ENCODE measurements around the gene GSAP. TPM values are rescaled to one million over a fixed set of nuclear protein-coding genes. Genes with fewer than 3 reads are reported as not detected.

GSAP gene
- total and polyA plus RNA-seq, 2 of the 4 experiments (the other 2 are of a cell fraction) = 1.6 to 1.8 TPM

DNA sequence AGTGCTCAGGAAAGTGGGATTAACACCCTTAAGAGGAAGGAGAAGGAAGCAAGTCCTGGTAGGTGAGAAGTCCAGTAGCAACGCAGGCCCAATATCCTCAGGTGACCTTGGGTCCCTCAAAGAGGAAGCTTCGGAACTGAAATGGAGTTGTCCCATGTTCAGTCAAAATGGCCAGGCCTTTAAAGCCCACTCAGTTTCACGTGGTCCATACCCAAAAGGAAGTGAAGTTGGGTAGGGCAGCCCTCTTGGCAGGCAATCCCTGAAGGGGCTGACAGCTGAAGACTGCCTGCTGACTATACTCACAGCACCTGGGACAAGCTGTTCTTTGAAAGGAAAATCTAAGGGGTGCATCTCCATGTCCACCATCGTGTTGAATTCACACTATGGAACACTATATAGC lies 3.0 kb downstream of the GSAP start:
- H3K4ac ChIP-seq (ENCODE audit: low read depth, low read length) = peak overlapping the region; percentile 25; the same call in 1 of the 2 replicates
- peak overlapping the region; percentile 75; the same call in 1 of the 2 replicates for H2BK20ac ChIP-seq (ENCODE audit: low read depth, low read length)
- no TSS peak for BruUV-seq (replicated peaks)
- no peak overlapping the region for H3K56ac ChIP-seq (ENCODE audit: extremely low read depth, insufficient read depth, low read length)
- peak overlapping the region; percentile 16; the same call in 1 of the 2 replicates for H3K18ac ChIP-seq (ENCODE audit: low read depth, low read length)
- WGBS, 2 experiments (ENCODE audit: extremely low coverage in 2 of 2, insufficient read length in 1 of 2) = 100% methylated on average over 1 of the region's 4 CpGs; no CpG with 5 or more reads in 1 of the 2 experiments
- H3K9me3 ChIP-seq (ENCODE audit: control insufficient read depth, insufficient read depth, low read length) = no peaks in the 10 kb centered on the region
- no peak overlapping the region for H3K4me2 ChIP-seq (ENCODE audit: low read depth, low read length)
- dilution Hi-C loops (cut with HindIII; ENCODE audit: low sequenced_read_pairs, unreplicated experiment) (no loop called here), intact Hi-C loops (cut with micrococcal nuclease) (loop anchor here (5.0 kb wide), 1 partner anchor 124 kb away; the partner anchor contains the start of gene PTPN12), in situ Hi-C loops (cut with MboI; ENCODE audit: low sequenced_read_pairs) (no loop called here)
- H3K9me1 ChIP-seq (ENCODE audit: insufficient read depth, low read length) = peaks cover 5% of the 10 kb centered on the region; the same call in 1 of the 2 replicates
- peak overlapping the region in 1 of 2 experiments; percentile 10; a peak in 2 of 4 replicates for H4K8ac ChIP-seq (ENCODE audit: low read depth in 2 of 2, low read length in 2 of 2)
- H2AK5ac ChIP-seq (ENCODE audit: low read depth, low read length) = peak overlapping the region; percentile 13; the same call in 1 of the 2 replicates
- no peaks in the 10 kb centered on the region for H4K20me1 ChIP-seq (ENCODE audit: insufficient read depth, low read length)
- H3K36me3 ChIP-seq (ENCODE audit: control insufficient read depth, insufficient read depth, low read length) = no peaks in the 10 kb centered on the region
- H2AK9ac ChIP-seq (replicated peaks; ENCODE audit: low read depth, low read length, poor library complexity) = no peak overlapping the region
- H4K5ac ChIP-seq (ENCODE audit: low read depth, low read length) = no peak overlapping the region
- H3K79me1 ChIP-seq (ENCODE audit: low read depth in 1 of 2, low read length in 2 of 2) = peaks cover 0 to 16% of the 10 kb centered on the region in 2 experiments; a peak in 1 of 4 replicates
- CTCF ChIA-PET = interaction anchor here (0.6 kb wide), 1 partner anchor 44 kb away, joined by 4 read pairs; no protein-coding TSS in a partner anchor
- peak overlapping the region; percentile 32 for H2BK120ac ChIP-seq (ENCODE audit: low read depth, low read length)
- H3K4me1 ChIP-seq (ENCODE audit: control insufficient read depth, insufficient read depth, low read length) = peaks cover 6% of the 10 kb centered on the region
- H3K27ac ChIP-seq (ENCODE audit: insufficient read depth, low read length) = no peak overlapping the region
- no peak for DNase-seq
- peak overlapping the region; percentile 70; the same call in 1 of the 3 replicates for H2BK15ac ChIP-seq (ENCODE audit: low read depth, low read length)
- ATAC-seq (ENCODE audit: low read depth) = no peak
- no peak for TF ChIP-seq POLR2A (IDR thresholded peaks at IDR 0.05; ENCODE audit: low read depth, low read length)
- TF ChIP-seq RFX5 (IDR thresholded peaks at IDR 0.05; ENCODE audit: low read depth, low read length) = no peak
- no peak for TF ChIP-seq SMC3 (IDR thresholded peaks at IDR 0.05; ENCODE audit: low read depth, low read length)
- TF ChIP-seq CEBPB (IDR thresholded peaks at IDR 0.05; ENCODE audit: low read depth, low read length) = no peak
- TF ChIP-seq, protein P1, sequence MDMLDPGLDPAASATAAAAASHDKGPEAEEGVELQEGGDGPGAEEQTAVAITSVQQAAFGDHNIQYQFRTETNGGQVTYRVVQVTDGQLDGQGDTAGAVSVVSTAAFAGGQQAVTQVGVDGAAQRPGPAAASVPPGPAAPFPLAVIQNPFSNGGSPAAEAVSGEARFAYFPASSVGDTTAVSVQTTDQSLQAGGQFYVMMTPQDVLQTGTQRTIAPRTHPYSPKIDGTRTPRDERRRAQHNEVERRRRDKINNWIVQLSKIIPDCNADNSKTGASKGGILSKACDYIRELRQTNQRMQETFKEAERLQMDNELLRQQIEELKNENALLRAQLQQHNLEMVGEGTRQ (IDR thresholded peaks at IDR 0.05; ENCODE audit: low read depth, low read length) = no peak
- TF ChIP-seq CHD1 (IDR thresholded peaks at IDR 0.05; ENCODE audit: low read depth, low read length) = no peak
- no peak for TF ChIP-seq NFE2L2 (IDR thresholded peaks at IDR 0.05; ENCODE audit: low read depth, low read length)
- no peak for TF ChIP-seq MAFK (IDR thresholded peaks at IDR 0.05; ENCODE audit: low read depth, low read length)
- no peak for TF ChIP-seq MXI1 (IDR thresholded peaks at IDR 0.05; ENCODE audit: borderline replicate concordance, low read depth, low read length)
- no peak for TF ChIP-seq RCOR1 (IDR thresholded peaks at IDR 0.05; ENCODE audit: insufficient replicate concordance, low read length)
- H3K14ac ChIP-seq (replicated peaks; ENCODE audit: low read depth, low read length) = no peak overlapping the region
- no peak overlapping the region for H4K91ac ChIP-seq (ENCODE audit: insufficient read depth, low read depth, low read length)
- H3K4me3 ChIP-seq (ENCODE audit: insufficient read depth, low read depth, low read length) = no peak overlapping the region
- peak overlapping the region; percentile 37; the same call in 1 of the 2 replicates for H3K23ac ChIP-seq (ENCODE audit: low read depth, low read length)
- POLR2A ChIA-PET (ENCODE audit: unreplicated experiment) = interaction anchor here (0.6 to 1.0 kb wide), 2 partner anchors 75 to 132 kb away, joined by 4 to 10 read pairs; no protein-coding TSS in a partner anchor
- no peaks in the 10 kb centered on the region for H3K27me3 ChIP-seq (ENCODE audit: control insufficient read depth, insufficient read depth, low read length)
- H3K9ac ChIP-seq (ENCODE audit: low read depth, low read length) = no peak overlapping the region
- no peak overlapping the region for H2BK5ac ChIP-seq (ENCODE audit: low read depth, low read length, poor library complexity, severe bottlenecking)
- H2AFZ ChIP-seq (replicated peaks; ENCODE audit: low read length, poor library complexity) = no peak overlapping the region

Data from IMR-90 (cell line).